ENCODE results near the gene PEX14.

The PEX14 gene

GRCh38 chr1:10490286-10490970, 15.7 kb downstream of the PEX14 start:
- TF ChIP-seq ZNF8 (CRISPR knock-in tag; IDR thresholded peaks at IDR 0.05) (no peak), SNAI2 (CRISPR knock-in tag; IDR thresholded peaks at IDR 0.05) (no peak), PATZ1 (CRISPR knock-in tag; IDR thresholded peaks at IDR 0.05; ENCODE audit: borderline replicate concordance) (no peak), BACH2 (CRISPR knock-in tag; IDR thresholded peaks at IDR 0.05; ENCODE audit: borderline replicate concordance) (no peak), OSR1 (CRISPR knock-in tag; IDR thresholded peaks at IDR 0.05) (no peak), PPARA (CRISPR knock-in tag; IDR thresholded peaks at IDR 0.05; ENCODE audit: borderline replicate concordance) (no peak), CREB5 (CRISPR knock-in tag; IDR thresholded peaks at IDR 0.05; ENCODE audit: low read depth) (no peak), TCF4 (CRISPR knock-in tag; IDR thresholded peaks at IDR 0.05; ENCODE audit: borderline replicate concordance) (no peak), ZFP3 (CRISPR knock-in tag; IDR thresholded peaks at IDR 0.05) (no peak), ARNTL (CRISPR knock-in tag; IDR thresholded peaks at IDR 0.05; ENCODE audit: borderline replicate concordance, low read depth) (no peak)
- TF ChIP-seq, protein P1, sequence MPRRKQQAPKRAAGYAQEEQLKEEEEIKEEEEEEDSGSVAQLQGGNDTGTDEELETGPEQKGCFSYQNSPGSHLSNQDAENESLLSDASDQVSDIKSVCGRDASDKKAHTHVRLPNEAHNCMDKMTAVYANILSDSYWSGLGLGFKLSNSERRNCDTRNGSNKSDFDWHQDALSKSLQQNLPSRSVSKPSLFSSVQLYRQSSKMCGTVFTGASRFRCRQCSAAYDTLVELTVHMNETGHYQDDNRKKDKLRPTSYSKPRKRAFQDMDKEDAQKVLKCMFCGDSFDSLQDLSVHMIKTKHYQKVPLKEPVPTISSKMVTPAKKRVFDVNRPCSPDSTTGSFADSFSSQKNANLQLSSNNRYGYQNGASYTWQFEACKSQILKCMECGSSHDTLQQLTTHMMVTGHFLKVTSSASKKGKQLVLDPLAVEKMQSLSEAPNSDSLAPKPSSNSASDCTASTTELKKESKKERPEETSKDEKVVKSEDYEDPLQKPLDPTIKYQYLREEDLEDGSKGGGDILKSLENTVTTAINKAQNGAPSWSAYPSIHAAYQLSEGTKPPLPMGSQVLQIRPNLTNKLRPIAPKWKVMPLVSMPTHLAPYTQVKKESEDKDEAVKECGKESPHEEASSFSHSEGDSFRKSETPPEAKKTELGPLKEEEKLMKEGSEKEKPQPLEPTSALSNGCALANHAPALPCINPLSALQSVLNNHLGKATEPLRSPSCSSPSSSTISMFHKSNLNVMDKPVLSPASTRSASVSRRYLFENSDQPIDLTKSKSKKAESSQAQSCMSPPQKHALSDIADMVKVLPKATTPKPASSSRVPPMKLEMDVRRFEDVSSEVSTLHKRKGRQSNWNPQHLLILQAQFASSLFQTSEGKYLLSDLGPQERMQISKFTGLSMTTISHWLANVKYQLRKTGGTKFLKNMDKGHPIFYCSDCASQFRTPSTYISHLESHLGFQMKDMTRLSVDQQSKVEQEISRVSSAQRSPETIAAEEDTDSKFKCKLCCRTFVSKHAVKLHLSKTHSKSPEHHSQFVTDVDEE (CRISPR knock-in tag; IDR thresholded peaks at IDR 0.05): no peak
- TF ChIP-seq, protein P2, sequence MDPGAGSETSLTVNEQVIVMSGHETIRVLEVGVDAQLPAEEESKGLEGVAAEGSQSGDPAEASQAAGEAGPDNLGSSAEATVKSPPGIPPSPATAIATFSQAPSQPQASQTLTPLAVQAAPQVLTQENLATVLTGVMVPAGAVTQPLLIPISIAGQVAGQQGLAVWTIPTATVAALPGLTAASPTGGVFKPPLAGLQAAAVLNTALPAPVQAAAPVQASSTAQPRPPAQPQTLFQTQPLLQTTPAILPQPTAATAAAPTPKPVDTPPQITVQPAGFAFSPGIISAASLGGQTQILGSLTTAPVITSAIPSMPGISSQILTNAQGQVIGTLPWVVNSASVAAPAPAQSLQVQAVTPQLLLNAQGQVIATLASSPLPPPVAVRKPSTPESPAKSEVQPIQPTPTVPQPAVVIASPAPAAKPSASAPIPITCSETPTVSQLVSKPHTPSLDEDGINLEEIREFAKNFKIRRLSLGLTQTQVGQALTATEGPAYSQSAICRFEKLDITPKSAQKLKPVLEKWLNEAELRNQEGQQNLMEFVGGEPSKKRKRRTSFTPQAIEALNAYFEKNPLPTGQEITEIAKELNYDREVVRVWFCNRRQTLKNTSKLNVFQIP (CRISPR knock-in tag; IDR thresholded peaks at IDR 0.05; ENCODE audit: borderline replicate concordance, low read depth): no peak
- ATAC-seq: no peak

- peak; percentile 49; the same call in 2 of the 3 replicates for ATAC-seq
- TF ChIP-seq CSDC2 (CRISPR knock-in tag; IDR thresholded peaks at IDR 0.05) (no peak), ESRRG (CRISPR knock-in tag; IDR thresholded peaks at IDR 0.05) (no peak), ZNF565 (CRISPR knock-in tag; conservative IDR thresholded peaks at IDR 0.05; ENCODE audit: low read depth) (no peak), ARNTL (CRISPR knock-in tag; IDR thresholded peaks at IDR 0.05; ENCODE audit: borderline replicate concordance, low read depth) (no peak), BACH2 (CRISPR knock-in tag; IDR thresholded peaks at IDR 0.05; ENCODE audit: borderline replicate concordance) (no peak), OSR1 (CRISPR knock-in tag; IDR thresholded peaks at IDR 0.05) (no peak), ZNF8 (CRISPR knock-in tag; IDR thresholded peaks at IDR 0.05) (no peak), TCF4 (CRISPR knock-in tag; IDR thresholded peaks at IDR 0.05; ENCODE audit: borderline replicate concordance) (no peak), ZNF70 (CRISPR knock-in tag; IDR thresholded peaks at IDR 0.05) (no peak), ZFP3 (CRISPR knock-in tag; IDR thresholded peaks at IDR 0.05) (no peak), GLIS3 (CRISPR knock-in tag; IDR thresholded peaks at IDR 0.05) (no peak), CREB5 (CRISPR knock-in tag; IDR thresholded peaks at IDR 0.05; ENCODE audit: low read depth) (no peak), PPARA (CRISPR knock-in tag; IDR thresholded peaks at IDR 0.05; ENCODE audit: borderline replicate concordance) (no peak), ZFP30 (CRISPR knock-in tag; IDR thresholded peaks at IDR 0.05) (no peak)
- TF ChIP-seq, protein P3, sequence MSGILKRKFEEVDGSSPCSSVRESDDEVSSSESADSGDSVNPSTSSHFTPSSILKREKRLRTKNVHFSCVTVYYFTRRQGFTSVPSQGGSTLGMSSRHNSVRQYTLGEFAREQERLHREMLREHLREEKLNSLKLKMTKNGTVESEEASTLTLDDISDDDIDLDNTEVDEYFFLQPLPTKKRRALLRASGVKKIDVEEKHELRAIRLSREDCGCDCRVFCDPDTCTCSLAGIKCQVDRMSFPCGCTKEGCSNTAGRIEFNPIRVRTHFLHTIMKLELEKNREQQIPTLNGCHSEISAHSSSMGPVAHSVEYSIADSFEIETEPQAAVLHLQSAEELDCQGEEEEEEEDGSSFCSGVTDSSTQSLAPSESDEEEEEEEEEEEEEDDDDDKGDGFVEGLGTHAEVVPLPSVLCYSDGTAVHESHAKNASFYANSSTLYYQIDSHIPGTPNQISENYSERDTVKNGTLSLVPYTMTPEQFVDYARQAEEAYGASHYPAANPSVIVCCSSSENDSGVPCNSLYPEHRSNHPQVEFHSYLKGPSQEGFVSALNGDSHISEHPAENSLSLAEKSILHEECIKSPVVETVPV (CRISPR knock-in tag; IDR thresholded peaks at IDR 0.05): no peak
- TF ChIP-seq, protein P1 (CRISPR knock-in tag; IDR thresholded peaks at IDR 0.05): no peak
- TF ChIP-seq, protein P2 (CRISPR knock-in tag; IDR thresholded peaks at IDR 0.05; ENCODE audit: borderline replicate concordance, low read depth): no peak
Observed at GRCh38 chr1:10494418-10494753, 19.6 kb downstream of the PEX14 start.

Measured in SK-N-SH treated with all-trans-retinoic acid at 6 μM for 48 hours (cell line).